Mesenteric fat pad (tissue), 1 donor: ENCODE data around the gene LCNL1. TPM values are rescaled to one million over a fixed set of nuclear protein-coding genes. Genes with fewer than 3 reads are reported as not detected.
"Not testable (repeated sequence)": the region's sequence is repeated elsewhere in the genome, so short reads cannot be mapped to it uniquely, and the experiment has no call there.

Source experiments
- DNase-seq: peaks from one replicate; pipeline ENCODE4 v3.0.0-alpha.2; 2020; ENCODE audit warnings: low spot score
- total RNA-seq: library from RNA; stranded (reverse); fragmentation: NEBNext Ultra II Directional; extraction: Animal tissue kit (Norgen Biotek cat#: 25700); gene quantifications from one replicate; pipeline ENCODE4 v1.2.1, GENCODE V29; 2021
- donor health status: DM: yes; HTN: yes; CAD: no.

The LCNL1 gene
- total RNA-seq, 1 donor from 2014 or later: 0.71 TPM

DNA sequence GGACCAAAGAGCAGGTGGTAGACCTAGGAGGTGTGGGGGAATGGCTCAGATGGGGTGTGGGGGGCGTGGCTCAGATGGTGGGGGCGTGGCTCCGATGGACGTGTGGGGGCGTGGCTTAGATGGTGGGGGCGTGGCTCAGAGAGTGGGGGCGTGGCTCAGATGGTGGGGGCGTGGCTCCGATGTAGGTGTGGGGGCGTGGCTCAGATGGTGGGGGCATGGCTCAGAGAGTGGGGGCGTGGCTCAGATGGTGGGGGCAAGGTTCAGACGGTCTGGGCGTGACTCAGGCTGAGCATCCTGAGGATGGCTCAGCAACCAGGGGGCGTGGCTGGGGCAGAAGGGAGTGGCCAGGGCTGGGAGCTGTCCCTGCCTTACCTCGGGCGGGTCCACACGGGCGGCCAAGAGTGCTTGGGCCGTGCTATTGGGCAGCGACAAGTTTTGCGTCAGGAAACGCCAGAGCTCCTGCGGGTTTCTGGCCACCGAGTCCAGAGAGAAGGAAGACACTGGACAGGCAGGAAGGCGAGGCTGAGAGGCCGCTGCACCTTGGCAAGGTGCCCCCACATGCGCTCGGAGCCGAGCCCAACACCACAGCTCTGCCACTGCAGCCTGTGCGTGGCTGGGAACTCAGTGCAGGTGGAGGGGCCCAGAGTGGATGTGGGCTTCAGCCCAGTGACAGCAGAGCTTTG is 39.3 kb downstream of the LCNL1 start:
- DNase-seq: no peak

DNA sequence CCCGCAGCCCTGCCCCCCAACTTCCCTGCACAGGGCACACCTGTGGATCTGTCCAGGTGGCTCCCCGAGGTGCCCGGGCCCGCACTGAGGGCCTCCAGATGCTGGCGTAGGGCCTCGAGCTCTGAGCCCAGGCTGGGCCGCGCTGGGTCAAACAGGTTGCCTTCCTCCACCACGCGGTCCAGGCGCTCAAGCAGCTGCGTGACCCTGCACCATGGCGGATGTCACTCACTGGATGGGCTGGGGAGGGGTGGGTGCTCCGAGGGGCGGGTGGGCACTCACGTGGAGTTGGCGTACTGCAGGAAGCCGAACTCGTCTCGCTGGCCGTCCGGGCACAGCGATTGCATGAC is 39.8 kb downstream of the LCNL1 start:
- DNase-seq: no peak

DNA sequence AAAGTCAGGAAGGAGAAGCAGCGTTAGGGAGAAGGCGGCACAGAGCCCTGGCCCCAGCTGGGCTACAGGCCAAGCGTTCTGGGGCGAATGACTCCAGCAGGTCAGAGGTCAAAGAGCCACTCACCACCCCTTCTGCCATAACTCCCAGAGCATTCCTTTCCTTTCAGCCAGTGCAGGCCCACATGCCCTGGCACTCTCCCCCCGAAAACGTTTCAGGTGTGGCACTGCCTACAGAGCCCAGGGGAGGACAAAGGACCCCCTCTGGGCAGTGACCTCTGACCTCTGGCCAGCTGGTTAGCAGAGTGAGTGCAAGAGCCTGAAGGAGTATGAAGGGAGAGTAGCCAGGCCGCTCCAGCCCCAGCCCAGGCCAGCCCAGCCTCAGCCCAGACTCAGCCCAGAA is 40.4 kb downstream of the LCNL1 start:
- DNase-seq: no peak

DNA sequence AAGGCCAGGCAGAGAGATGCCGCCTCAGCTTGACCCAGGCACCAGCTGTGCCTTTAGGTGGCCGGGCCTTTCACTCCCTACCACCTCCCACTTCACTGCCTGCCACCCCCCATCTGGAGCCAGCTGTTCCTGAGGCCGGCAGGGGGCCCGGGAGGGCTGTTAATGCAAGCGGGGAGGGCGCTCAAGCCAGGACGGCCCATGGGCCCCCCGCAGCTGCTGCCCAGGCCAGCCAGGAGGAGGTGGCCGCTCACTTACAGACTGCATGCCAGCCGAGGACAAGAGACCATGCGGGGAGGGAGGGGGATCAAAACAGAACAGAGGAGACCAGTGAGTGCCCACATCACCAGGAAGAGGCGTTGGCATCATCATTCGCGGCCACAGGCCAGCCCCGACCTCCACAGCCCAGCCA is 40.8 kb downstream of the LCNL1 start:
- DNase-seq: no peak

DNA sequence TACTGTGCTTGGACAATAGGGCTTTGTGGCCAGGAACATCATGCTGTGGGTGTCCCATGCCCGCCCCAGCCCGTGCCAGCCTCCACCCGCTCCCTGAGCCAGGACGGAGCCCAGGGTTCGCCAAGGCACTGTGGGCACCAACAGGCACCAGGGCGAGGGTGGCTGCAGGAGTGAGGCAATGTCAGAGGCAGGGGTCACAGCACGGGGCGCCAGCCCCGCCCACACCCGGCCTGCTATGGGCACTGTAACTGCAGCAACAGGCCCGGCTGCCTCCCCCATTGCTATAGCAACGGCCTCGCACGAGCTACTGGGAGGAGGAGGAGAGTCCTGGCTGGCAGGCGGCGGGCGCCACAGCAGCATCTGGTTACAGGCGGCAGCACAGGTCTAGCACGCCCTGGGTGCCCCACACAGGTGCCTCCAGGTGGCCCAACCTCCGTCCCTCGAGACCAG is 42.7 kb downstream of the LCNL1 start:
- no peak for DNase-seq

DNA sequence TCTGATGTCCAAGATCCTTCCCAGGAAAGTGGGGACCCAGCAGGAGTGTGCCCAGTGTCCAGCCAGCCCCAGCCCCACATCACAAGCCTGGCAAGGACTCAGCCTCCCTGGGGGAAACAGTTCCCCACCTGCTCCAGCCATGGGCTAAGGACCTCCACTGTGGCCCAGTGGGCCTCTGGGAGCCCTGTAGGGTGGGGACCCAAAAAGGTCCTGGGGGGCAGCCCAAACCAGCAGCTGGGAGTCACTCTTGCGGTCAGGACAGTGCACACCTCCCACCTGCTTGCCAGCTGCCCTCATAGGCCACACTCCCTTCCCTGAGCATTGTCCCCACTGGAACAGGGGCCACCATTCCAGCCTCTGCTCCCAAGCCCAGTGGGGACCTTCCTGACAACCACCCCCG is 43.6 kb downstream of the LCNL1 start:
- DNase-seq: no peak

DNA sequence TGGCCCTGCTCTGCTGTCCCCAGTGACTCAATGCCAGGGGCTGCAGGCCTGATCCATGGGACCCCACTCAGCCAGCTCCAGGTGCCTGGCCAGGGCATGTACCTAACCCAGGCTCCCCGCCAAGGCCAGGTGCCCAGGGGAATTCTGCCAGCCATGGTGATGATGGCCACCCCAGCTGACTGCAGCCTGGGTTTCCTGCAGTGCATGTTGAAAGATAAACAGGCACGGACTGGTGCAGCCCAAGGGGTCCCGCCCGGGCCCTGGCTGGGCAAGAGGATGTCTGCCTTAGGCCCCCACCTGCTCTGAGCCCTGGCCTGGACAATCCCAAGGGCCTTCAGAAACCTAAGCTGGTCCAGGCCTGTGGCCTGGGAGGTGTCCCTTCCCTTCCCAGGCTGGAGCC is 44.0 kb downstream of the LCNL1 start:
- DNase-seq: no peak

DNA sequence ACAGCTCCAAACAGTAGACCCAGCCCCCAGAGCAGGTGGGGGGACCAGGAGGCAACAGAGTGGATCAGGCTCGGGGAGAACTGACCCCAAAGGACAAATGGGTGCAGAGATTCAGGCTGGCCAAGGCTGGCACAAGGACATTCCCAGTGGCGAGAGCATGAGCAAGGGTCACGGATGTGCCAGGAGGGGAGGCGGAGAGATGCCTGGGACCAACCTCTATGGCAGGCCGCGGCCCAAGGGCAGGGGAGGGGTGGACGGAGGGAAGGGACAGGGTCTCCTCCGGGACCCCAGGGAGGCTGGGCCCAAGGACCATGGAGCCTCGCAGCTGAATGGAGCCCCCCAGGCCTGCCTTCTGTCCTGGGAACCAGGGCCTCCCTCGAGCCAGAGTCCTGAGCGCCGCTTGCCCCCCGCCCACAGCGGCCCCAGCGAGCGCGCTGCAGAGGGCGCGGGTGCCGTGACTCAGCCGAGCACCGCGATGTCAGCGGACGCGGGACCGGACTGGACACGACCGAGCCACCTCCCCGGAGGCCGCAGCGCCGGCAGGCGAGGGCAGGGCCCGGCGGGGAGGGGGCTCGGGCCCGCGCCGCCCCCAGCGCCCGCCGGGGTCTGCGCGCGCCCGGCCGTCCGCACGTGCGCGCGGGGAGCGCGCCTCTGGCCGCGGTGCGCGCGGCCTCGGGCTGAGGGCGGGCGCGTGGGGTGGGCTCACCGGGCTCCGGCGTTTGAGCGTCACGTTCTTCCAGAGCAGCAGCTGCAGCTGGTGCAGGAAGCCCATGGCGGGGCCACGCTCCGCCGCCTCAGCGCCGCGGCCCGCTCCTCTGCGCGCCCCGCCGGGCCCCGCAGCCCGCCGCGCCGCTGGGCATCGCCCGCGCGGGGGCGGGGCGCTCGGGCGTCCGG is 44.8 kb downstream of the LCNL1 start, which contains the start of gene ABCA2:
Gene ABCA2, minus strand, starts transcription at position 869 of the 894 bp plus-strand sequence. Its CDS starts 97 bp downstream, at position 772.
- no peak for DNase-seq

DNA sequence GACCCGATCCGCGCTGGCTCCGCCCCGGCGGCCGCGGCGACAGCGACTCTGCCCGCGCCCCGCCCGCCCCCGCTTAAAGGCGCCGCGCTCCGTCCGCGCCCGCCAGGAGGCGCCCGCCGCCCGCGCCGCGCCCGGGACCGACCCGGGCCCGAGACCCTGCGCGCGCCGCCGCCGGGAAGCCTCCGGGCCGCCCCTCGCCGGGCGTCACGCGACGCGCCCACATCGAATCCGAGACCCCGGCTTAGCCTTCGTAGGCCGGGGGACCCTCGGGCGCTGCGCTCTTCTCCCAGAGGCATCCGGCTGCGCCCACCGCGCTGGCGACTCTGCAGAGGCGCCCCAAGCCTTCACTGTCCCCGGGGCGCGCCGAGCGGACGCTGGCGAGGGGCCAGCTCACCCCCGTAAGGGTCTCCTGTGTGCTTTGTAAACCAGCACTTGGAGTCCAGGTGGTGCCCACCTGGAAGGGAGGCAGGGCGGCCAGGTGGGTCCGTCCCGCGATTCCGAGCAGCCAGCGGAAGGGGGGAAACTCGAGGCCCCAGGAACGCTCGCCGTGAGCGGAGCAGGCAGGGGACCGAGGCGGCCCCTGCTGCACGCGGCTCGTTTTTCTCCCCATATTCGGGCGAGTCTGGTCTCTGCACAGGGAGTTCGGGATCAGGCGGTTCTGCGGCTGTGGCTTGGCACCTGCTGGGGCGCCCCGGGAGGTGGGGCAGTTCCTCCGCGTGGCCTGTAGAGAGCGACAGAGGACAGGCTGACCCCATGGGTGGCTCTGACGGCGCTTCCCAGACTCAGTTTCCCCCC is 45.7 kb downstream of the LCNL1 start:
- DNase-seq: no peak

DNA sequence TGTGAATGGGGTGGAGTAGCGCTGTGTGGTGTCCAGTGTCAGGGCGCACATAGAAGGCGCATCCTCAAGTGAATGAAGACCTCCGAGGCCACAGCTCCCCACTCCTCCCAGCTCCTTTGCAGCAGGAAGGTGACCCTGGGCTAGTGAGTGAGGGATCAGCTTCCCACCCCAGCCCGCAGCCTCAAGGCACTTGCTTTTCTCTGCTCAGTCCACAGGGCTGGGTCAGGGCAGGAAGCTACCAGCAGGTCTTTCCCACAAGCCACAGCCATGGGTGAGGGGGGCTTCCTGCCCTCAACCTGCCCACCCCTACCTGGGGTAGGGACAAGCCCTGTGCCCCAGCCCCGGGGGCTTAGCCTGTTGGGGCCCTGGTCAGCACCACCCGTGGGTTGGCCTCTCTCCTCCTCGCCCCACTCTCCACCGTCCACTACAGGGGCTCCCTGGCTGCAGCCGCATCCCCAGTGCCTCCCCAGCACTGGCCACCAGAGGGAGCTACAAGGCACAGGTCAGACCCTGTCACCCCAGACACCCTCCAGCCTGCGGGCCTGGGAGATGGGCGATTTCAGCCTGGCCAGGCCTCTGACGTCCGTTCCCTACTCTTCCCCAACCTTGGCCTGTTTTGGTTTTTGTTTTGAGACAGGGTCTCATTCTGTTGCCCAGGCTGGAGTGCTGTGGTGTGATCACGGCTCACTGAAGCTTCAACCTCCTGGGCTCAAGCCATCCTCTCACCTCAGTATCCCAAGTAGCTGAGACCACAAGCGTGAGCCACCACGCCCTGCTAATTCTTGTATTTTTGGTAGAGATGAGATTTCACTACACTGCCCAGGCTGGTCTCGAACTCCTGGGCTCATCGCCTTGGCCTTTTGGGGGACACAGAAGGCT is 46.5 kb downstream of the LCNL1 start:
- DNase-seq: no peak

DNA sequence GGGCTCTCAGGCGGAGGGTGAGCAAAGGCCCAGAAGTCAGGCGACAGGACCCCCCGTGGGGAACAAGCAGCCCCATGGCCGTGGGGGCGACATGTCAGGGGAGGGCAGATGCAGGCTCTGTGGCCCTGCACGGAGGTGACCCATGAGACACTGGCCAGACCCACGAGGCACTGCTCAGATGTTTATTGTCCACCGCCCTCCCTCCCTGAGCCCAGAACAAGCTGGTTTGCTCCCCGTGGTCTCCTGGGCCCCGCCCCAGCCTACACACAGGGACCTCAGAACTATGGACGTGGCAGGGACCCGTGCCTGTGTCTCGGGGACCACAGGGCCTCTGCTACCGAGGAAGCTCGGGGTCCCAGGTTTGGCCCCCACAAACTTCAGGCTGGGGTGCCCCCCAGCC is 47.2 kb downstream of the LCNL1 start:
- no peak for DNase-seq

DNA sequence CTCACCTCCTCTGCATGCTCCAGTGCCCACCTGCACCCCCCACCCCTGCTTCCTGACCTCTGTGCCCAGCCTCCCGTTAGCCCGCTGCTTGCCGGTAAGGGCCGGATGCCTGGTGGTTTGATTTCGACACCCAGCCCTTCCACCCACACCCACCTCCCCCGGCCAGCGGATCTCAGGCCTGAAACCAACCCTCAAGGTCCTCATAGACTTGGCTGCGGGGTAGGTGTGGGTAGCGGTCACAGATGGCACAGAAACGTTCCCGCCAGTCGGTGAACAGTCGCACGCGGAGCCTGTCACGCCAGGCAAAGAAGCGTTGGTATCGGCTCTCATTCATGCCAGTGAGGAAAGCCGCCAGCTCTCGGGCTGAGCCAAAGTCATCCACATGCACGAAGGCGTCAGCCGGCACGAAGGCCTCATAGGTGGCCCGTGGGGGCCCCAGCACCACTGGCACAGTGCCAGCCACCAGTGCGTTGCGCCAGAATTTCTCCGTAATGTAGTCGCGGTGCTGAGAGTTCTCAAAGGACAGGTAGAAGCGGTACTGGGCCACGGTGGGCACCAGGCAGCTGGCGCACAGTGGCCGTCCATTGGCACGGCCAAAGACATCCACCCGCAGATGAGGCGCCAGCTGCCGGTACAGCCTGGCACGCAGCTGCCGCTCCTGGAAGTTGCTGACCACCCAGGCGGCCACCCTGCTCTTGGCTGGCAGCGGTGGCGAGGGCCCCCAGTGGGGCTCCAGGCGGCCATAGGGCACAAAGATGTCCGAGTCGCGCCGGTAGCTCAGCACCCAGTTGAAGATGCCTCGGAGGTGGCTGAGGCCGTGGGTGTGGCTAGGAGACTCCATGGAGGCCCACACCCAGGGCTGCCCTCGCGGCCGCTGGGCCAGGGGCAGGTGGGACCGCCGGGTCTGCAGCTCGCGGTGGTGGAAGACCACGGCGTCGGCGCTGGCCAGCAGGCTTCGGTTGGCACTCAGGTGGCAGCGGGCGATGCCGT is 48.0 kb downstream of the LCNL1 start:
- DNase-seq: no peak

DNA sequence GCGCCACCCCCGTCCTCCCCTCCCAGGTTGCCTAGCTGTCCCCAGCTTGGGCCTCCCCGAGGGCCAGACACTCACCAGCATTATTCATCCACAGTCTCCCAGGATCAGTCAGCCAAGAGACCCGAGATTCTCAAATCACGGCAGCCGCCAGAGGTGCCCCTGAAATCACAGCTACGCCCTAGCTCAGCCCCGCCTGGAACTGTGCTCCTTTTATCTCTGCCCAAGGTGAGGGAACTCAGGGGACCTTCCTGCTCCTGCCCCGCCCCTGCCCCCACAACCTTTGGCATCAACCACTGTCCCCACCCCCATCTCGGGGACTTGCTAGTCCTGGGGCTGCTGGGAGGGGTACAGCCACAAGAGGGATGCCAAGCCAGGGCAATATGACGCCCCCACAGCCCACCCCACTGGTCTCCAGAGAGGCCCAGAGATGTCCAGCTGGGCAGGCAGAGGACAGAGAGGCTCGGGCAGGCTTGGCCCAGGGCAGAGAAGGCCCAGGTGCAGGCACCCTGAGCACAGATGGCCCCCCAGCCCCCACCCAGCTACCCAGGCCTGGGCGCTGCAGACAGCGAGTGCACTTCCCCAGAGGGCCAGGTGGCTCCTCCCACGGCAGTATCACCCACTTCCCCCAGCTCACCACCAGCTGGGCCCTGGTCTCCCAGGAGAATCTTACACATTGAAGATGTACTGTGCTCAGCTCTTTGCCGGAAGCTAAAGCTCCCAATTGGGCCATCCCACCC is 49.3 kb downstream of the LCNL1 start, which contains the start of gene FUT7:
Gene FUT7, minus strand, starts transcription at position 185 of the 737 bp plus-strand sequence. Its CDS starts 97 bp downstream, at position 88.
- DNase-seq: no peak

DNA sequence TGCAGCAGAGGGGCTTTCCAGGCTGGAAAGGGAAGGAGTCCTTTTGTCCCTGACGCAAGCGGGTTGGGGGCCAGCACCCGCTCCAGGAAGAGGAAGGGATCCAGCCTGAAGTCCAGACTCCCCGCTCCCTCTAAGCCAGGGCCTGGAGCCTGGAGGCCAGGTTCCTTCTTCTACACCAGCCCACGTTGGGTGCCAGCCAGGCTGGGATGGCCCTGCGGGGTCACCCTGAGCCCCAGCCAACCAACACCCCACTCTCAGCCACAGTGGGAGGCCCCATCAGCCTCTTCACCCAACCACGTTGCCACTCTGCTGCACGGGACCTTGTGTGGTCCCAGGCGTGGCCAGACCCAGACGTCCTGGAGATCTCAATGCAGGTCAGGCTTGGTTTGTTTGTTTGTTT is 50.1 kb downstream of the LCNL1 start:
- DNase-seq: no peak

DNA sequence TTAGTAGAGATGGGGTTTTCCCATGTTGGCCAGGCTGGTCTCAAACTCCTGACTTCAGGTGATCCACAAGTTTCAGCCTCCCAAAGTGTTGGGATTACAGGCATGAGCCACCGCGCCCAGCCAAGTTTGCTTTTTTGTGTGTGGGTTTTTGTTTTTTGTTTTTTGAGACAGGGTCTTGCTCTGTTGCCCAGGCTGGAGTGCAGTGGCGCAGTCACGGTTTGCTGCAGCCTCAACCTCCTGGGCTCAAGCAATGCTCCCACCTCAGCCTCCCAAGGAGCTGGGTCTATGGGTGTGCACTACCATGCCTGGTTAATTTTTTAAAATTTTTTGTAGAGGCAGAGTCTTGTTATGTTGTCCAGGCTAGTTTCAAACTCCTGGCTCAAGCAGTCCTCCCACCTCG is 50.7 kb downstream of the LCNL1 start:
- DNase-seq: not testable (repeated sequence)

DNA sequence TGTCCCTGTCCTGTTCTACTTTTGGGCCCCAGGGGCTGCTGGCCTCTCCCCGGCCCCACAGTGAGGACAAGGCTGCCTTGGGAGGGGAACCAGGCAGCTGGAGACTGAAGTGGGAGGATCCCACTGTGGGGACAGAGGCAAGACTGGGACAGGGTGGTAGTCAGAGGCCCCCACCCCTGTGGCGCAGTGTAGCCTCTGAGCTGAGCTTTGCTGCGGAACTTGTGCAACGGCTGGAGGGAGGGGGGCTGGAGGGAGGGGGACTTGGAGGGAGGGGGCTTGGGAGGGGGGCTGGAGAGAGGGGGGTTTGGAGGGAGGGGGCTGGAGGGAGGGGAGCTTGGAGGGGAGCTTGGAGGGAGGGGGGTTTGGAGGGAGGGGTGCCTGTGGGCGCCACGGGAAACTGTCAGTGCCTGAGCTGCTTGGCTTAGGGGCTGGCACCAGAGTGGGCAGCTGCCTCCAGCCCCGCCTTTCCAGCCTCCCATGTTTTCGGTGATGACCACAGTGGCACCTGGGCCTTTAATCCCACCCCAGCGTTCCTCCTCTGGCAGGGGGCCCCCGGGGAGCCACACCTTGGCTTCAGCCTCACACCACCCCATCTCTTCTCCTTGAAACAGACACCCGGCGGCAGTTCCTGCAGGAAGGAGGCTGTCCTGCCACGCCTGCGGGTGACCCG is 51.4 kb downstream of the LCNL1 start:
- DNase-seq: no peak

DNA sequence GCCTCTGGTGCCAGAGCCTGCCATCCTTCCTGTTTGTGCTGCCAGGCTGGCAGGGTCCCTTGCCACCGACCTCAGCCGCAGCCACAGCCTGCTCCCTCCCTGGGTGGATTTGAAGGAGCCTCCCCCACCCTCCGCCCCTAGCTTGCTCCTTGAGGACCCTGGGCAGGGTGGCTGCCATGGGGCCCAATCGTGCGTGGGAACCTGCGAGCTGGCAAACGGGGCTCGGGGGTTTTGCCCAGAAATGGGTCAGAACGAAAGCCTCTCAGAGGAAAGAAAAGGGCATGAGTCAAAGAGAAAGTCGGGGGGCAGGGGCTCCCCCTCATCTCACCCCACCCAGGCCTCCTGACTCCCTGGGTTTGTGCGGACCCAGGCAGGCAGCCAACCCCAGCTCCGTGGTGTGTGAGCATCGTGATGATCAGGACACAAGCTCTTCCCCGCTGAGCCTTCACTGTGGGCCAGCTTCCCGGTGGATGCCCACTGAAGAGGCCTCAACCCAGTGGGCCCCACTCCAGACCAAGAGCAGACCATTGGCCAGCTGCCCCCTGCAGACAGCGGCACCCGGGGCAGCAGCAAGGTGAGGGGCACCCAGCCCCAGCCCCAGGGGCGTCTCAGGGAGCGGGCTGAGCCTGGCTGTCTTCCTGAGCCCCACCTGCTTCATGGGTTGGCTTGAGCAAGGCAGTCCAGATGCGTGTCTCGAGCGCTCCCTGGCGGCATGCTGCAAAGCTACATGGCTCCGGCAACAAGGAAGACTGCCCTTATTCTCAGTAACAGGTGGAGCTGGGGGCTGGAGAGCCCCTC is 52.1 kb downstream of the LCNL1 start:
- no peak for DNase-seq
